ENCODE data around the gene CRYBB2.
A peak's percentile ranks its signal among the peaks of the same experiment; 100 is the strongest.
"Not testable (repeated sequence)": the region's sequence is repeated elsewhere in the genome, so short reads cannot be mapped to it uniquely, and the experiment has no call there.

The CRYBB2 gene

GRCh38 chr22:25200967-25201366, 18.5 kb upstream of the CRYBB2 start:
- DNase-seq = no peak

DNA sequence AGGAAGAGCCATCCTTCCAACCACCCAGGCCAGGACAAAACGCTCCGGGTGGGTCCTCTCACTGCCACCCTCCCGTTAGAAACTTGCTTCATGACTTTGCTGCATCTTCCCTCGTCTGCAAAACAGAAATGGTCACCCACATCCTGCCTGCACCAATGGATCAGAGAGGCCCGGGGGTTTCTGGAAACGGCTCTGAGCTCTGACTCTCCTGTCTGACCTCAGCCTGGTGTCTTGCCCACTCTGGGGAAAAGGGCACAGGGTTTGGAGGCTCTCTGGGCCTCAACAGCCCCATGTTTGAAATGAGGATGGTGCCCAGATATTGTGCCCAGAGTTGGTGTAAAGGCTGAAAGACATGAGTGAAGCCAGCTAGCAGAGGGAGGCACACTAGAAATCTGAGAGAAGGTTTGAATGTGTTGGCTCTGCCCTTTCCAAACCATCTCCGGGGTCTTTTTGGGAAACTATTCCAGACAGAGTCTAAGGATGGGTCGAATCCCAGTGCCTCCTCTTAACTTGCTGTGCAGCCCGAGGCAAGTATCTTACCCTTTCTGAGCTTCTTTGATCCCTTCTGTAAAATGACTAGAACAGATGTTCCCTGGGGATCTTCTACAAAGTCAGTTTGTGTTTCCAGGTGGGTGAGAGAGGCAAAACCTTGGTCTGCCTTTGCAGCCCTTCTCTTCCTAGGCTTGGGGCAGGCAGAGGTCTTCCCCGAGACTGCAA, 17.7 kb upstream of the CRYBB2 start:
- DNase-seq = no peak

GRCh38 chr22:25202290-25202921, 17.0 kb upstream of the CRYBB2 start:
- peak; percentile 52 for DNase-seq

DNA sequence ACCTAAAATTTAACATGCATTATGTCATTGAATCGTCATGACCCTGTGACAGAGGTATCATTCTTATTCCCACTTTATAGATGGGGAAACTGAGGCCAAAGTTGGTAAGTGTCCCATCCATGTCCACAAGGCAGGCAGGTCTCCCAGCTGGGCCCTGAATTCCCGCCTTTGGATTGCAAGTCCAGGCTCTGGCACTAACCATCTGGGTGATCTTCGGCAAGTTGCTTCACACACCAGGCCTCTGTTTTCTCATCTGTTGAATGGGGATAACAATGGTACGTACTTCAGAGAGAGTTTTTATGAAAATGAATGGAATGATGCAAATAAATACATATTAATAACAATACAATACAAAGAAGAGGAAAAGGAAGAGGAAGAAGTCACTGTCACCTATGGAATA, 16.4 kb upstream of the CRYBB2 start:
- DNase-seq = no peak

DNA sequence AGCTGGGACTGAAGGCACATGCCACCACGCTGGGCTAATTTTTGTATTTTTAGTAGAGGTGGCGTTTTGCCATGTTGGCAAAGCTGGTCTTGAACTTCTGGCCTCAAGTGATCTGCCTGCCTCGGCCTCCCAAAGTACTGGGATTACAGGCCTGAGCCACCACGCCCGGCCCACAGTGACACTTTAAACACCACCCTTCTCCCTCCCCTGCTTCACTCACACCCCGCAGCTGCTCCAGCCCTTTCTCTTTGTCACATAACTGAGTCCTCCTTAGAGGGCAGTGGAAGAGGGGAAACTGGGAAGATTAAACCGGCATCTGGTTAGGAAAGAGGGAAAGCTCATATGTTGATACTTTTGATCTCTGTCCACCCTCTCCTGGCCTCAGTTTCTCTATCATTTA, 14.9 kb upstream of the CRYBB2 start:
- DNase-seq = not testable (repeated sequence)

DNA sequence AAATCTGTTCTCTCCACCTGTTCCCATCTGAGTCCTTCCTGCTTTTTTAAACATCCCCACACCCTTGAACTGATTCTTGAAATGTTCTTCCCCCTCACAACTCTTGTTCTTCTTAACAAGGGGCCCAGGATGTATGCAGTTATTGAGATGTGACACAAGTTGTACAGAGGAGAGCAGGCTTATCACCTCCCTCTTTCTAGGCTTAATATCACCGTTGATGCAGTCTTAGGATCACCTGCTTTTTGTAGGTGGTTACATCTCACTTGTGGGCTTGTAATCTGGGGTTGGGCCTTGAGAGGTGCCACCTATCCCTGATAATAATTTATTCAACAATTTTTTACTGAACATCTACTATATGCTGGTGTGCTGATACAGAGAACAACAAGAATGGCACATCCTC, 13.6 kb upstream of the CRYBB2 start:
- no peak for DNase-seq

DNA sequence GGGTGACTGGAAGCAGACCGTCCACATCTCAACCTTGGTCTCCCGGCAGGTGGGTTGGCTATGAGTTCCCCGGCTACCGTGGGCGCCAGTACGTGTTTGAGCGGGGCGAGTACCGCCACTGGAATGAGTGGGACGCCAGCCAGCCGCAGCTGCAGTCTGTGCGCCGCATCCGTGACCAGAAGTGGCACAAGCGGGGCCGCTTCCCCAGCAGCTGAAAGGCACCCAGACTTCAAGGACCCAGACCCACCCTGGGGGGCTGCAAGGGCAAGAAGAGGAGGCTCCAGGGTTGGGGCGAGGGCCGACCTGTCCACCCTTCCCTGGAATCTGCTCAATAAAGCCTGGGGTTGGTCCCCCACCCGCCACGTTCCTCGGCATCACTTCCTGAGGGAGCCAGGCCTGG, 12.4 kb upstream of the CRYBB2 start:
- no peak for DNase-seq

DNA sequence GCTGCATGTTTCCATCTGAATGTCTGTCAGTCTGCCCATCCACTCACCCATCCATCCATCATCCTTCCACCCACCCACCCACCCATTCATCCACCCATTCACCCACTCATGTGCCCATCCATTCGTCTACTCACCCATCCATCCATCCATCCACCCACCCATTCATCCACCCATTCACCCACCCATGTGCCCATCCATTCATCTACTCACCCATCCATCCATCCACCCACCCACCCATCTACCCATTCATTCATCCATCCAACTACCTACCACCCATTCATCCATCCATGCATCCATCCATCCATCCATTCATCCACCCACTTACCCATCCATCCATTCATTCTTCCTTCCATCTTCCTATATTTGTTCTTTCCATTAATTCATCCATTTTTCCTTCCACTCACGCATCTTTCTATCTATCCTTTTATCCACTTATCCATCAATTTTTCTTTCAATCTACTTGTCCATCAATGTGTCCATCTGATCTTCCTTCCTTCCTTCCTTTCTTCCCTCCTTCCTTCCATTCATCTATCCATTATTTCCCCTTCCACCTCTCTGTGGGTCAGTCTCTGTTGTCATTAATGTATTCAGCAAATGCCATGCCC, 11.8 kb upstream of the CRYBB2 start:
- DNase-seq = no peak

- DNase-seq = no peak
Measured at GRCh38 chr22:25208328-25208727, 11.1 kb upstream of the CRYBB2 start.

DNA sequence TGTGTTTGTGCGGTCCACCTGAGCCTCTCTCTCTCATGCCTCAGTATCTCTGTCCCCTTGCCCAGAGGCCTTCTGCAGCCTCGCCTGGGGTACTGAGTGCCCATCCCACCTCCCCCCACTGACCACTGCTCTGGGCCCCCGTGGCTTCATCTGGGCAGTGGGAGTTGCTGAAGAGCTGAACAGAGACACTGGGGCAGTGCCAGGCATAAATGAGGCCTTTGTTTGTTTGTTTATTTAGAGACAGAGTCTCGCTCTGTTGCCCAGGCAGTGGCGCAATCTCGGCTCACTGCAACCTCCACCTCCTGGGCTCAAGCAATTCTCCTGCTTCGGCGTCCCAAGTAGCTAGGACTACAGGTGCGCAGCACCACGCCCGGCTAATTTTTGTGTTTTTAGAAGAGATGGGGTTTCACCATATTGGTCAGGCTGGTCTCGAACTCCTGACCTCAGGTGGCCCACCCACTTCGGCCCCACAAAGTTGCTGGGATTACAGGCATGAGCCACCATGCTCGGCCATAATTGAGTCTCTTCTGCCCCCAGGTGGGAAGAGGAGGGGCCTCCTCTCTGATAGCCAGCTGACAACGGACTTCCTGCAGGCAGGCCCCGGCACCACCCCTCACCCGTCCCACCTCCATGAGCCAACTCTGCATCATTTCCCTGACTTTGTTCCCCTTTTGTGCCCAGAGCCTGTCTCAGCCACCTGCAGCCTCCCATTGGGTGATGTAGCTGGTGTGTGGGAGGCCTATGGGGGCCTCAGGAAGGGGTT, 10.5 kb upstream of the CRYBB2 start:
- DNase-seq = no peak

- no peak for DNase-seq
Measured at GRCh38 chr22:25210793-25211192, 8.6 kb upstream of the CRYBB2 start.

GRCh38 chr22:25212337-25212736, 7.1 kb upstream of the CRYBB2 start:
- no peak for DNase-seq

- DNase-seq = no peak
Measured at GRCh38 chr22:25213221-25213620, 6.2 kb upstream of the CRYBB2 start.

DNA sequence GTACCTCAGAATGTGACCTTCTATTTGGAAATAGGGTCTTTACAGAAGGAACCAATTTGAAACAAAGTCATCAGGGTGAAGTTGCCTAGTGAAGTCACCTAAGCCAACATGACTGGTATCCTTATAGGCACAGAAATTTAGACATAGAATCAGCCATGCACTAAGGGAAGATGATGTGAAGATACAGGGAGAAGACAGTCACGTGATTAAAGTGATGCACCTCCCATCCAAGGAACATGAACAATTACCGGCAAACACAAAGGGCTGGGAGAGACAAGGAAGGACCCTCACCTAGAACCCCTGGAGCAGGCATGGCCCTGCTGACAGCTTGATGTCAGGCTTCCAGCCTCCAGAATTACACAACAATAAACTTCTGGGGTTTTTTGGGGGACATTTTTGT, 3.2 kb upstream of the CRYBB2 start:
- DNase-seq = no peak

- DNase-seq = peak; percentile 17
Measured at GRCh38 chr22:25219948-25220442, 556 bp downstream of the CRYBB2 start.

DNA sequence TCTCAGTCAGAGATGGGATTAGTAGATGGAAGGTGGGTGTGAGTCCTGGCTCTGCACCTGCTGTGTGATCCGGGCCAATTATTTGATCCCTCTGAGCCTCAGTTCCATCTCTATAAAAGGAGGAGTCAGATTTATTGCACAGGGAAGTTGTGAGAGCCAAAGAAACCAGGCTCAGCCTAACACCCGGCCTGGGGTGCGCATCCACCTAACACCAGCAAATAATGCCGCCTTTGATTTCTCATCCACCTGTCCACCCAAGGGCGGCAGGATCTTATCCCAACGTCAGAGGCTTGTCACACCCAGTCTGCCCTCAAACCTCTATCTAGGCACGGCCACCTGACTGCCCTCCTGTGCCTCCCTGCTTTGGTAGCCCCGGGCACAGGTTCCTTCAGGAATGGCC, 2.4 kb downstream of the CRYBB2 start:
- DNase-seq = no peak

DNA sequence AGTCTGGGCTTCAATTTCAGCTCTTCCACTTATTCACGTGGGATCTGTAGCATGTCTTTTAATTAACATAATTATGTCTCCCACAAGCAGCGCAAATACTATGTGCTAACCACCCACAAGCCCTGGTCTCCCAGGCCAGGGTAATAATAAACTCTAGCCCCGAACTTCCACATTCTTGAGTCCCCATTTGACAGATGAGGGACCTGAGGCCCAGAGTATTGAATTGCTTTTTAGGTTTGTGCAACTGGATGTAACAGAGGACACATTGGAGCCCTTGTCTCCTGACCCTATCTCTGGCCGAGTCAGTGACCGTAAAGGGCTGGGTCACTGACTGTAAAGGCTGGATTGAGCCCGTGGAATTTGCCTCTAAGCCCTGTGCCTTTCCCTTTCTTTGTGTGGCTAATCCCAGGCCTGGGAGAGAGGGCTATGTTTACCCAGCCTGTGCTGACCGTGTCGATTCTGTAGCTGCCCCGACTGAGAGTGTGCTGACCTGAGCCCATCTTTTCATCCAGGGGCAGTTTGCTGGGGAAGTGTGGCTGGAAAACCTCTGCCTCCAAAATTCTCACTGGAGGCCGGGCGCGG, 3.9 kb downstream of the CRYBB2 start:
- no peak for DNase-seq

DNA sequence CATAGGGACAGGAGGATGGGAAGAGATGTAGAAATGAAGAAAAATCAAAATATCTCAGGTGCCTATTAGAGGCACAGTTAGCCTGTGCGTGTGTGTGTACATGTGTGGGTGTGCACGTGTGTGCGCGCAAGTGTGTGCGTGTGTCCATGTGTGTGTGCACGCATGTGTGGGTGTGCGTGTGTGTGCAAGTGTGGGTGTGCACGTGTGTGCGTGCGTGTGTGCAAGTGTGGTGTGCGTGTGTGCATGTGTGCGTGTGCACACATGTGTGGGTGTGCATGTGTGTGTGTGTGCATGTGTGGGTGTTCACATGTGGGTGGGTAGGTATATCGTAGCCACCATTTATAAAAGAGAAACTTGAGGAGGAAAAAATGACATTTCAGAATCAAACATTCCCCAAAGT, 9.4 kb downstream of the CRYBB2 start:
- DNase-seq = no peak

- DNase-seq = not testable (repeated sequence)
Measured at GRCh38 chr22:25230760-25231159, 11.3 kb downstream of the CRYBB2 start.

DNA sequence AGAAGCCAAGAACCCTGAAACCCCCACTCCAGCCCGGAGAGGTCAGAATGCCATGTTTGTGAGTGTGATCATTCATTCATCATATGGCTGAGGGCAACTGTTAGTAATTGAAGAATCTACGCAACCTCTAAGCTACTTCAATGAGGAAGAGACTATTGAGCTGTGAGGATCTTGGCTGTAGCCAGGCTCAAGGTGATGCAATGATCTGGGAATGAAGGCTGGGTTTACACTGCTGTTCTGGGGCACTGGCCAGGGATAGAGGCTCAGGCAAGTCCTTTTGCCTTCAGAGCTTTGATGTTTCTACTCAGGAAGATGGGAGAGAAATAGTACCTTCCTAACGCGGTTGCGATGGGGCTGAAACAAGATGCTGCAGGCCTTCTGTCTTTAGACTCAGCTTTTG, 12.9 kb downstream of the CRYBB2 start:
- DNase-seq = no peak

- not testable (repeated sequence) for DNase-seq
Measured at GRCh38 chr22:25233706-25234105, 14.3 kb downstream of the CRYBB2 start.

GRCh38 chr22:25235547-25236290, 16.3 kb downstream of the CRYBB2 start:
- peak; percentile 67 for DNase-seq

Data from NCI-H1092 treated with DMSO at 0.1 percent for 48 hours (cell line).